ENCODE results near the gene NUMA1. TPM values are rescaled to one million over a fixed set of nuclear protein-coding genes. Genes with fewer than 3 reads are reported as not detected.

The NUMA1 gene
- total and polyA plus RNA-seq, 2 experiments from 2014 or later: 33.2 to 104 TPM

DNA sequence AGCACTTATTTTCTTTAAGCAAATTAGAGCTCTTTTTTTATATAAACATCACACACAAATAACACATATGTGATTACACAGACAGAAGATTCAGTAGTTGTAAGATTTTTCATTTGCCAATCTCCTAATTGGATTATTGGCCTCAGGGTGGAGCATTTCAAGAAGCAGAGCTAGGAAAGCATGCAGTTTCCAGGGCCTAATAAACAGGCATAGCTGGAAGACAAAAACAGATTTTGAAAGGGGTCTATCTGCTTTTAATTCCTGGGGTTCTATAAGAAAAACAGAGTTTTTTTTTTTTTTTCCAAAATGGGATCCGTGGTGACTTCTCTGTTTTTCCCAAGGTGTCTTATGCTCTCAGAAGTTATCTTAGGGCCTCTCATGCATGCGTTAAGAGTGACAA, 47.6 kb upstream of the NUMA1 start:
- Histone ChIP-seq H3K4me2 (no peak overlapping the region), H3K9me2 (ENCODE audit: insufficient read depth) (no peaks in the 10 kb centered on the region), H3K27ac (ENCODE audit: low read depth) (no peak overlapping the region), H3K27me3 (ENCODE audit: insufficient read depth) (no peaks in the 10 kb centered on the region), H3K79me2 (replicated peaks; ENCODE audit: insufficient read depth) (no peaks in the 10 kb centered on the region), H3K4me3 (no peak overlapping the region), H3K4me1 (ENCODE audit: insufficient read depth) (no peaks in the 10 kb centered on the region), H4K20me1 (replicated peaks; ENCODE audit: insufficient read depth) (no peaks in the 10 kb centered on the region), H3F3A (replicated peaks; ENCODE audit: low read depth) (no peaks in the 10 kb centered on the region), H2AFZ (no peak overlapping the region), H3K36me3 (ENCODE audit: insufficient read depth) (no peaks in the 10 kb centered on the region; the same call in 1 of the 2 replicates)
- Mint-ChIP-seq H3K27ac (no peak overlapping the region), H3K36me3 (ENCODE audit: low read depth) (peaks cover 18% of the 10 kb centered on the region), H3K9me3 (peaks cover 51% of the 10 kb centered on the region), H3K4me1 (no peaks in the 10 kb centered on the region), H3K27me3 (ENCODE audit: insufficient read depth, low read depth, poor library complexity) (peaks cover 8% of the 10 kb centered on the region), H3K4me3 (no peak overlapping the region)
- DNase-seq (ENCODE audit: low spot score) (no peak), ATAC-seq (no peak)
- TF ChIP-seq NANOG (IDR thresholded peaks at IDR 0.05; ENCODE audit: borderline replicate concordance) (no peak), EZH2phosphoT487 (IDR thresholded peaks at IDR 0.05; ENCODE audit: unreplicated experiment) (no peak)

DNA sequence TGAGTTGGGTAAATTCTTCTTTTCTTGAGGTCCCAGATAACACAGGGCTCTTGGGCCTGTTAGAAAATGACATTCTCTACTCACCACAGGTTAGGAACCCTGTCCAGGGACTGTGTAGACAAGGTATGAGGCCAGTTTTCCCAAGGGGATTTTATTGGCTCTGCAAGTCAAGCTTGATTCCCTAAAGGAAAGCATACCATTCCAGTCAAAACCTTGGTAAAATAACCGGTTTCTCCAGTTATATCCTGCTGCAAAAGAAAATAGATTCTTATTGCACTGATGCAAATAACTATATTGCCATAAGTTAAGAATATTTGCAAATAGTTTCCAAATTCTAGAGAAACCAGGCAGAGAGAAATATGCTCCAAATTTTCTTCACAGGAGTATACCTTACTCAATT, 45.6 kb upstream of the NUMA1 start:
- no peak overlapping the region for H3K4me3 Mint-ChIP-seq
- no peaks in the 10 kb centered on the region for H3K4me1 Mint-ChIP-seq
- H3K4me1 ChIP-seq (ENCODE audit: insufficient read depth): no peaks in the 10 kb centered on the region
- no peak for DNase-seq (ENCODE audit: low spot score)
- peaks cover 7% of the 10 kb centered on the region for H3K27me3 Mint-ChIP-seq (ENCODE audit: insufficient read depth, low read depth, poor library complexity)
- H2AFZ ChIP-seq: no peak overlapping the region
- no peak overlapping the region for H3K4me3 ChIP-seq
- peaks cover 52% of the 10 kb centered on the region for H3K9me3 Mint-ChIP-seq
- H3K79me2 ChIP-seq (replicated peaks; ENCODE audit: insufficient read depth): no peaks in the 10 kb centered on the region
- H3K36me3 ChIP-seq (ENCODE audit: insufficient read depth): no peaks in the 10 kb centered on the region; the same call in 1 of the 2 replicates
- no peaks in the 10 kb centered on the region for H3K9me2 ChIP-seq (ENCODE audit: insufficient read depth)
- no peak for ATAC-seq
- H4K20me1 ChIP-seq (replicated peaks; ENCODE audit: insufficient read depth): no peaks in the 10 kb centered on the region
- peaks cover 18% of the 10 kb centered on the region for H3K36me3 Mint-ChIP-seq (ENCODE audit: low read depth)
- no peaks in the 10 kb centered on the region for H3K27me3 ChIP-seq (ENCODE audit: insufficient read depth)
- no peaks in the 10 kb centered on the region for H3F3A ChIP-seq (replicated peaks; ENCODE audit: low read depth)
- H3K27ac Mint-ChIP-seq: no peak overlapping the region
- H3K4me2 ChIP-seq: no peak overlapping the region
- no peak overlapping the region for H3K27ac ChIP-seq (ENCODE audit: low read depth)
- TF ChIP-seq CREB1 (CRISPR knock-in tag; IDR thresholded peaks at IDR 0.05; ENCODE audit: low read depth) (no peak), ZNF331 (CRISPR knock-in tag; IDR thresholded peaks at IDR 0.05; ENCODE audit: low read depth) (no peak), POLR2AphosphoS5 (IDR thresholded peaks at IDR 0.05; ENCODE audit: low read depth) (no peak), NANOG (IDR thresholded peaks at IDR 0.05; ENCODE audit: borderline replicate concordance) (no peak), ZNF114 (CRISPR knock-in tag; IDR thresholded peaks at IDR 0.05) (no peak), EZH2phosphoT487 (IDR thresholded peaks at IDR 0.05; ENCODE audit: unreplicated experiment) (no peak)
- TF ChIP-seq, protein P1, sequence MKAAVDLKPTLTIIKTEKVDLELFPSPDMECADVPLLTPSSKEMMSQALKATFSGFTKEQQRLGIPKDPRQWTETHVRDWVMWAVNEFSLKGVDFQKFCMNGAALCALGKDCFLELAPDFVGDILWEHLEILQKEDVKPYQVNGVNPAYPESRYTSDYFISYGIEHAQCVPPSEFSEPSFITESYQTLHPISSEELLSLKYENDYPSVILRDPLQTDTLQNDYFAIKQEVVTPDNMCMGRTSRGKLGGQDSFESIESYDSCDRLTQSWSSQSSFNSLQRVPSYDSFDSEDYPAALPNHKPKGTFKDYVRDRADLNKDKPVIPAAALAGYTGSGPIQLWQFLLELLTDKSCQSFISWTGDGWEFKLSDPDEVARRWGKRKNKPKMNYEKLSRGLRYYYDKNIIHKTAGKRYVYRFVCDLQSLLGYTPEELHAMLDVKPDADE (IDR thresholded peaks at IDR 0.05): no peak
- TF ChIP-seq, protein P2, sequence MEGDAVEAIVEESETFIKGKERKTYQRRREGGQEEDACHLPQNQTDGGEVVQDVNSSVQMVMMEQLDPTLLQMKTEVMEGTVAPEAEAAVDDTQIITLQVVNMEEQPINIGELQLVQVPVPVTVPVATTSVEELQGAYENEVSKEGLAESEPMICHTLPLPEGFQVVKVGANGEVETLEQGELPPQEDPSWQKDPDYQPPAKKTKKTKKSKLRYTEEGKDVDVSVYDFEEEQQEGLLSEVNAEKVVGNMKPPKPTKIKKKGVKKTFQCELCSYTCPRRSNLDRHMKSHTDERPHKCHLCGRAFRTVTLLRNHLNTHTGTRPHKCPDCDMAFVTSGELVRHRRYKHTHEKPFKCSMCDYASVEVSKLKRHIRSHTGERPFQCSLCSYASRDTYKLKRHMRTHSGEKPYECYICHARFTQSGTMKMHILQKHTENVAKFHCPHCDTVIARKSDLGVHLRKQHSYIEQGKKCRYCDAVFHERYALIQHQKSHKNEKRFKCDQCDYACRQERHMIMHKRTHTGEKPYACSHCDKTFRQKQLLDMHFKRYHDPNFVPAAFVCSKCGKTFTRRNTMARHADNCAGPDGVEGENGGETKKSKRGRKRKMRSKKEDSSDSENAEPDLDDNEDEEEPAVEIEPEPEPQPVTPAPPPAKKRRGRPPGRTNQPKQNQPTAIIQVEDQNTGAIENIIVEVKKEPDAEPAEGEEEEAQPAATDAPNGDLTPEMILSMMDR (conservative IDR thresholded peaks at IDR 0.05; ENCODE audit: low read depth in 2 of 2): no peak
- TF ChIP-seq, protein P3, sequence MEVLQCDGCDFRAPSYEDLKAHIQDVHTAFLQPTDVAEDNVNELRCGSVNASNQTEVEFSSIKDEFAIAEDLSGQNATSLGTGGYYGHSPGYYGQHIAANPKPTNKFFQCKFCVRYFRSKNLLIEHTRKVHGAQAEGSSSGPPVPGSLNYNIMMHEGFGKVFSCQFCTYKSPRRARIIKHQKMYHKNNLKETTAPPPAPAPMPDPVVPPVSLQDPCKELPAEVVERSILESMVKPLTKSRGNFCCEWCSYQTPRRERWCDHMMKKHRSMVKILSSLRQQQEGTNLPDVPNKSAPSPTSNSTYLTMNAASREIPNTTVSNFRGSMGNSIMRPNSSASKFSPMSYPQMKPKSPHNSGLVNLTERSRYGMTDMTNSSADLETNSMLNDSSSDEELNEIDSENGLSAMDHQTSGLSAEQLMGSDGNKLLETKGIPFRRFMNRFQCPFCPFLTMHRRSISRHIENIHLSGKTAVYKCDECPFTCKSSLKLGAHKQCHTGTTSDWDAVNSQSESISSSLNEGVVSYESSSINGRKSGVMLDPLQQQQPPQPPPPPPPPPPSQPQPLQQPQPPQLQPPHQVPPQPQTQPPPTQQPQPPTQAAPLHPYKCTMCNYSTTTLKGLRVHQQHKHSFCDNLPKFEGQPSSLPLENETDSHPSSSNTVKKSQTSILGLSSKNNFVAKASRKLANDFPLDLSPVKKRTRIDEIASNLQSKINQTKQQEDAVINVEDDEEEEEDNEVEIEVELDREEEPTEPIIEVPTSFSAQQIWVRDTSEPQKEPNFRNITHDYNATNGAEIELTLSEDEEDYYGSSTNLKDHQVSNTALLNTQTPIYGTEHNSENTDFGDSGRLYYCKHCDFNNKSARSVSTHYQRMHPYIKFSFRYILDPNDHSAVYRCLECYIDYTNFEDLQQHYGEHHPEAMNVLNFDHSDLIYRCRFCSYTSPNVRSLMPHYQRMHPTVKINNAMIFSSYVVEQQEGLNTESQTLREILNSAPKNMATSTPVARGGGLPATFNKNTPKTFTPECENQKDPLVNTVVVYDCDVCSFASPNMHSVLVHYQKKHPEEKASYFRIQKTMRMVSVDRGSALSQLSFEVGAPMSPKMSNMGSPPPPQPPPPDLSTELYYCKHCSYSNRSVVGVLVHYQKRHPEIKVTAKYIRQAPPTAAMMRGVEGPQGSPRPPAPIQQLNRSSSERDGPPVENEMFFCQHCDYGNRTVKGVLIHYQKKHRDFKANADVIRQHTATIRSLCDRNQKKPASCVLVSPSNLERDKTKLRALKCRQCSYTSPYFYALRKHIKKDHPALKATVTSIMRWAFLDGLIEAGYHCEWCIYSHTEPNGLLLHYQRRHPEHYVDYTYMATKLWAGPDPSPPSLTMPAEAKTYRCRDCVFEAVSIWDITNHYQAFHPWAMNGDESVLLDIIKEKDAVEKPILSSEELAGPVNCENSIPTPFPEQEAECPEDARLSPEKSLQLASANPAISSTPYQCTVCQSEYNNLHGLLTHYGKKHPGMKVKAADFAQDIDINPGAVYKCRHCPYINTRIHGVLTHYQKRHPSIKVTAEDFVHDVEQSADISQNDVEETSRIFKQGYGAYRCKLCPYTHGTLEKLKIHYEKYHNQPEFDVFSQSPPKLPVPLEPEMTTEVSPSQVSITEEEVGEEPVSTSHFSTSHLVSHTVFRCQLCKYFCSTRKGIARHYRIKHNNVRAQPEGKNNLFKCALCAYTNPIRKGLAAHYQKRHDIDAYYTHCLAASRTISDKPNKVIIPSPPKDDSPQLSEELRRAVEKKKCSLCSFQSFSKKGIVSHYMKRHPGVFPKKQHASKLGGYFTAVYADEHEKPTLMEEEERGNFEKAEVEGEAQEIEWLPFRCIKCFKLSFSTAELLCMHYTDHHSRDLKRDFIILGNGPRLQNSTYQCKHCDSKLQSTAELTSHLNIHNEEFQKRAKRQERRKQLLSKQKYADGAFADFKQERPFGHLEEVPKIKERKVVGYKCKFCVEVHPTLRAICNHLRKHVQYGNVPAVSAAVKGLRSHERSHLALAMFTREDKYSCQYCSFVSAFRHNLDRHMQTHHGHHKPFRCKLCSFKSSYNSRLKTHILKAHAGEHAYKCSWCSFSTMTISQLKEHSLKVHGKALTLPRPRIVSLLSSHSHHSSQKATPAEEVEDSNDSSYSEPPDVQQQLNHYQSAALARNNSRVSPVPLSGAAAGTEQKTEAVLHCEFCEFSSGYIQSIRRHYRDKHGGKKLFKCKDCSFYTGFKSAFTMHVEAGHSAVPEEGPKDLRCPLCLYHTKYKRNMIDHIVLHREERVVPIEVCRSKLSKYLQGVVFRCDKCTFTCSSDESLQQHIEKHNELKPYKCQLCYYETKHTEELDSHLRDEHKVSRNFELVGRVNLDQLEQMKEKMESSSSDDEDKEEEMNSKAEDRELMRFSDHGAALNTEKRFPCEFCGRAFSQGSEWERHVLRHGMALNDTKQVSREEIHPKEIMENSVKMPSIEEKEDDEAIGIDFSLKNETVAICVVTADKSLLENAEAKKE (CRISPR knock-in tag; IDR thresholded peaks at IDR 0.05): no peak
